GM18526 (cell line): Measurements from ENCODE around the gene PROM2.

ENCODE experiments used
- POLR2A ChIP-seq: IDR thresholded peaks from 3 replicates; pipeline ENCODE4 v1.6.1; 2011; ENCODE audit not compliant: insufficient read length; ENCODE audit errors: extremely low read depth

The PROM2 gene

DNA sequence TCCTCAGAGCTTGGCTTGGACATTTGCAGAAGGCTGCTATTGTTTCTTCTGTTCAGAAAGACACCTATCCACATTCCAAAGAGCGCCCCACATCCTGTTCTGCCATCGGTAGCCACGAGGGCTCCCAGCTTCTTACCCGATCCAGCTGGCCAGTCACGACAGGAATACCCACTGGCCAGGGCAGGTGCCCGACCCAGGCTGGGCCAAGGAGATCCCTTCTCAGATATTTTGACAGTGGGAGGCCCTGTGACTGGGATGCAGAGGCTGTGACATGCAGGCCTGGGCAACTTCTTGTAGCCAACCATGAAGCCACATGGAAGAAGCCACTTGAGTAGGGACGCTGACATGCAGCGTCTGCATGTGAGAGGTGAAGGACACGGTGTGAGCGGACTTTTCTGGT is 57.4 kb downstream of the PROM2 start:
- TF ChIP-seq POLR2A, result no peak

- TF ChIP-seq POLR2A, result no peak
Observed at GRCh38 chr2:95332036-95332435, 57.8 kb downstream of the PROM2 start.

DNA sequence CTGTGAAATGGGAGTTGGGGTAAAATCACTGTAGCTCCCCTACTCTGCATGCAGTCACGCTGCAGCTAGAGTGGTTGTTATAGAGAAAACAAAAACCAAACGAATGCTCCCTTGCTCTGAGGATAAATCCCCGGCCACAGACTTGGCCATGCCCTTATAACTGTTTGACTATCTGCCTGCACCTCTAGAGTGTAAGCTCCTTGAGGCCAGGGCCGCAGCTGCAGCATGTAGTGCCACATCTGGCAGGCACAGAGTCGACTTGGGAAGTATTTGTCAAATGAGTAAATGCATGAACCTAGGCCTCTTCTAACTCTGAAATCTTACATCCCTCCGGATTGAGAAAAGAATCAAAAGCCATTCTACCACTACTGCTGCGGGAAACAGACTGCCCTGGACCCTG is 58.8 kb downstream of the PROM2 start:
- no peak for TF ChIP-seq POLR2A

- TF ChIP-seq POLR2A, result no peak
Observed at GRCh38 chr2:95333888-95334338, 59.7 kb downstream of the PROM2 start.

GRCh38 chr2:95334916-95335641 is 60.8 kb downstream of the PROM2 start:
- TF ChIP-seq POLR2A, result no peak

GRCh38 chr2:95336406-95336805 is 62.2 kb downstream of the PROM2 start:
- TF ChIP-seq POLR2A, result no peak

- no peak for TF ChIP-seq POLR2A
Observed at GRCh38 chr2:95337829-95338228, 63.6 kb downstream of the PROM2 start.
